SK-MEL-5 (cell line): ENCODE measurements around the gene EDC4. TPM values are rescaled to one million over a fixed set of nuclear protein-coding genes. Genes with fewer than 3 reads are reported as not detected.
A peak's percentile ranks its signal among the peaks of the same experiment; 100 is the strongest.
"Not testable (repeated sequence)": the region's sequence is repeated elsewhere in the genome, so short reads cannot be mapped to it uniquely, and the experiment has no call there.

Experiments used
- DNase-seq: peaks from one replicate; pipeline ENCODE4 v3.0.0-alpha.2; 2016; ENCODE audit warnings: low read depth, low spot score
- in situ Hi-C: cut with HindIII; loops from 2 replicates; pipeline ENCODE4 v1.10.0; 2016; ENCODE audit warnings: low sequenced_read_pairs, high pct_unique_total_duplicates, low pct_unique_long_range_greater_than_20kb
- total RNA-seq: library from RNA; depleted of rRNA; stranded (reverse); fragments of >200 nt; shearing (Covaris generic); gene quantifications from 2 replicates; pipeline ENCODE4 v1.2.3, GENCODE V29; 2014

Gene EDC4
- total RNA-seq, 1 experiment from 2014 or later, result 26.3 TPM

GRCh38 chr16:67886387-67886786 is 13.5 kb downstream of the EDC4 start:
- in situ Hi-C loops, result no loop called here
- no peak for DNase-seq

- in situ Hi-C loops, result no loop called here
- DNase-seq, result no peak
Measured at GRCh38 chr16:67888331-67888730, 15.5 kb downstream of the EDC4 start.

GRCh38 chr16:67892375-67892774 is 19.5 kb downstream of the EDC4 start:
- no peak for DNase-seq
- in situ Hi-C loops, result no loop called here

- peak; percentile 95 for DNase-seq
- in situ Hi-C loops, result no loop called here
Measured at GRCh38 chr16:67892899-67893742, 20.3 kb downstream of the EDC4 start, which contains the start of gene PSKH1. TSS of gene PSKH1 (plus strand) at chr16:67893254. CDS start at chr16:67908750, 15,496 bp downstream.

- peak; percentile 9 for DNase-seq
- in situ Hi-C loops, result no loop called here
Measured at GRCh38 chr16:67893743-67894399, 21.0 kb downstream of the EDC4 start.

GRCh38 chr16:67897231-67897630 is 24.4 kb downstream of the EDC4 start:
- no peak for DNase-seq
- in situ Hi-C loops, result no loop called here

- DNase-seq, result no peak
- in situ Hi-C loops, result no loop called here
Measured at GRCh38 chr16:67901734-67902133, 28.9 kb downstream of the EDC4 start.

GRCh38 chr16:67902831-67903230 is 30.0 kb downstream of the EDC4 start:
- in situ Hi-C loops, result no loop called here
- DNase-seq, result no peak

- in situ Hi-C loops, result no loop called here
Measured at GRCh38 chr16:67907397-67908180, 34.7 kb downstream of the EDC4 start.

GRCh38 chr16:67909056-67909742 is 36.3 kb downstream of the EDC4 start:
- in situ Hi-C loops, result no loop called here
- no peak for DNase-seq

More at GRCh38 chr16:67907397-67908180, 34.7 kb downstream of the EDC4 start:
- DNase-seq, result no peak

GRCh38 chr16:67910158-67910557 is 37.3 kb downstream of the EDC4 start:
- no peak for DNase-seq
- in situ Hi-C loops, result no loop called here

GRCh38 chr16:67914758-67915495 is 42.1 kb downstream of the EDC4 start:
- DNase-seq, result no peak
- in situ Hi-C loops, result no loop called here

- in situ Hi-C loops, DNase-seq: not testable (repeated sequence)
Measured at GRCh38 chr16:67915496-67915769, 42.6 kb downstream of the EDC4 start.

GRCh38 chr16:67915831-67916723 is 43.2 kb downstream of the EDC4 start:
- DNase-seq, result no peak

GRCh38 chr16:67917140-67917851 is 44.4 kb downstream of the EDC4 start:
- DNase-seq, result no peak
- in situ Hi-C loops, result no loop called here

More at GRCh38 chr16:67915831-67916723, 43.2 kb downstream of the EDC4 start:
- in situ Hi-C loops, result no loop called here

GRCh38 chr16:67917852-67918236 is 45.0 kb downstream of the EDC4 start:
- DNase-seq, result no peak
- in situ Hi-C loops, result no loop called here
